Measurements from ENCODE around the gene DEFB132. TPM values are rescaled to one million over a fixed set of nuclear protein-coding genes. Genes with fewer than 3 reads are reported as not detected.

Gene DEFB132
- total RNA-seq, 4 donors from 2014 or later = not detected

DNA sequence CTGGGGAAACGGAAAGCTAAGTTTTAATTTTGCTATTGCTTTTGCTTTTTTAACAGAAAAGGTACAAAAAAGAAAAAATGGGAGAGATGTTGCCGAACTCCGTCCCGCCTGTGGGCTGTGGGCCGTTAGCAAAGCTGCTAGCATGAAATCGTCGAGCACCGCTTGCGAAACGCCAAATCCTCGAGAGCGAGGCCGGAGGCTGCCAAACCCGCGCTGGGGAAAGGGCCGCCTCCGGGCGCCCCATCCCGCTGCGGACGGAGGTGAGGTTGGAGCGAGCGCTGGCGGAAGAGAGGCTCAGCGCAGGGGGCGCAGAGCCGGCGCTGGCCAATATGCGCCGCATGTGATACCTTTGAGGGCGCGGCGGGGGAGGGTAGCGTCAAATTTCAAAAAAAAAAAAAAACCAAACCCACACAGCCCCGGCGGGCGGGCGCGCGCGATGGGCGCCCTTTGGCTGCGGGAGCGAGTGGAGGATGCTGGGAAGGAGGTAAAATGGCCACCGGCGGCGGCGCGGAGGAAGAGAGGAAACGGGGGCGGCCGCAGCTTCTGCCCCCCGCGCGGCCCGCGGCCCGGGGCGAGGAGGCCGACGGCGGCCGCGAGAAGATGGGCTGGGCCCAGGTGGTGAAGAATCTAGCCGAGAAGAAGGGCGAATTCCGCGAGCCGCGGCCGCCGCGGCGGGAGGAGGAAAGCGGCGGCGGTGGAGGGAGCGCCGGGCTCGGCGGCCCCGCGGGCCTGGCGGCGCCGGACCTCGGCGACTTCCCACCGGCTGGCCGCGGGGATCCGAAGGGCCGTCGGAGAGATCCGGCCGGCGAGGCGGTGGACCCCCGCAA is 39.8 kb downstream of the DEFB132 start, which contains the start of gene ZCCHC3:
Gene ZCCHC3, plus strand, starts transcription at position 473 of the 827 bp plus-strand sequence. Its CDS starts 17 bp downstream, at position 490.
- Histone ChIP-seq H3K27ac (peak within 1 kb of the TSS; percentile 95 to 99 (median 96)), H3K36me3 (no peaks in the 10 kb centered on the region), H3K9me3 (no peaks in the 10 kb centered on the region), H3K4me1 (peaks cover 32 to 52% (median 33%) of the 10 kb centered on the region in 3 donors), H3K4me3 (peak within 1 kb of the TSS; percentile 79 to 98 (median 86)), H3K27me3 (no peaks in the 10 kb centered on the region)
- intact Hi-C loops (cut with DNase I) = no loop called here
- DNase-seq = peak; percentile 46
- peak in 3 of 4 donors; percentile 4 to 74 (median 39) for TF ChIP-seq POLR2A (IDR thresholded peaks at IDR 0.05)
- TF ChIP-seq CTCF (IDR thresholded peaks at IDR 0.05) = no peak
- WGBS, 2 donors = 1% methylated on average over 28 to 78 of the region's 99 CpGs

GRCh38 chr20:297925-298775 is 40.6 kb downstream of the DEFB132 start:
- Histone ChIP-seq H3K27ac (peak overlapping the region; percentile 95 to 99 (median 96)), H3K4me1 (peaks cover 32 to 52% (median 33%) of the 10 kb centered on the region in 3 donors), H3K27me3 (no peaks in the 10 kb centered on the region), H3K36me3 (no peaks in the 10 kb centered on the region), H3K4me3 (peak overlapping the region; percentile 79 to 98 (median 86)), H3K9me3 (no peaks in the 10 kb centered on the region)
- no peak for DNase-seq
- intact Hi-C loops (cut with DNase I) = no loop called here
- TF ChIP-seq CTCF (IDR thresholded peaks at IDR 0.05) (no peak), POLR2A (IDR thresholded peaks at IDR 0.05) (peak in 2 of 4 donors; percentile 36 to 50)
- 0% methylated on average over 15 to 21 of the region's 75 CpGs for WGBS, 2 donors

- H3K27me3 ChIP-seq = no peaks in the 10 kb centered on the region
- H3K27ac ChIP-seq = peak overlapping the region; percentile 95 to 99 (median 96)
- no peaks in the 10 kb centered on the region for H3K36me3 ChIP-seq
- H3K4me3 ChIP-seq = peak overlapping the region; percentile 79 to 98 (median 86)
- H3K4me1 ChIP-seq = peaks cover 32 to 52% (median 33%) of the 10 kb centered on the region in 3 donors
- WGBS, 2 donors = 3 to 4% methylated on average over 15 of the region's 15 CpGs
- no peaks in the 10 kb centered on the region for H3K9me3 ChIP-seq
- intact Hi-C loops (cut with DNase I) = no loop called here
- TF ChIP-seq POLR2A (IDR thresholded peaks at IDR 0.05) (no peak), CTCF (IDR thresholded peaks at IDR 0.05) (no peak)
- DNase-seq = no peak
Observed at GRCh38 chr20:298776-299391, 41.4 kb downstream of the DEFB132 start.

- DNase-seq = no peak
- WGBS, 2 donors = 47 to 50% methylated on average over 9 to 10 of the region's 10 CpGs
- peak overlapping the region in 1 of 4 donors; percentile 87 for H3K4me3 ChIP-seq
- H3K27me3 ChIP-seq = peaks cover 0 to 9% (median 0%) of the 10 kb centered on the region in 4 donors
- intact Hi-C loops (cut with DNase I) = no loop called here
- TF ChIP-seq CTCF (IDR thresholded peaks at IDR 0.05) (no peak), POLR2A (IDR thresholded peaks at IDR 0.05) (no peak)
- no peaks in the 10 kb centered on the region for H3K9me3 ChIP-seq
- H3K36me3 ChIP-seq = no peaks in the 10 kb centered on the region
- H3K4me1 ChIP-seq = peaks cover 32 to 52% (median 33%) of the 10 kb centered on the region in 3 donors
- H3K27ac ChIP-seq = peak overlapping the region in 2 of 4 donors; percentile 26 to 37
Observed at GRCh38 chr20:300345-300990, 42.9 kb downstream of the DEFB132 start.

All from esophagus squamous epithelium (tissue), 5 donors.